Measurements from ENCODE around the gene PPP4R4. TPM values are rescaled to one million over a fixed set of nuclear protein-coding genes. Genes with fewer than 3 reads are reported as not detected.

Gene PPP4R4
- polyA plus RNA-seq, 1 donor from 2014 or later = 4.8 TPM

DNA sequence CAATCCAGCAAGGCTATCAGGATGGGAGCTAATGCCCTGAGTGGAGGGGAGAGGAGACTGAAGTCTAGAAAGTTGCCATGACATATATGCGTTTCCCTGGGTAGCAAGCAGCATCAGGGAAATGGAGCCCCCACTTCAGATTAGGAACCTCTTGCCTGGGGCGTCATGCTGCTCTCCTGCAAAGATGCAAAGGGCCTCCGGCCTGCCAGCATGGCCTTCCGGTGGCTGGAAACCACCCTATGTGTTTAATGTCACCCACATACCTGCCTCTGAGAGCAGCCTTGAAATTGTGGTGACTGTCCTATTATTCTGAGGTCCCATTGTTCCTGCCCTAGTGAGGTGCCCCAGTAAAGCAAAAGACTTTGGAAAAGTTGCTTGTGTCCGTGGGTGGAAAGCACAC, 34.7 kb upstream of the PPP4R4 start:
- H3K27ac ChIP-seq (ENCODE audit: low read length) = no peak overlapping the region
- no peak overlapping the region for H3K4me3 ChIP-seq (ENCODE audit: low read length)
- H3K9me3 ChIP-seq (ENCODE audit: low read length) = no peaks in the 10 kb centered on the region
- no peaks in the 10 kb centered on the region for H3K27me3 ChIP-seq (ENCODE audit: insufficient read depth, low read depth, low read length)
- H3K4me2 ChIP-seq (ENCODE audit: low read length) = no peak overlapping the region
- no peak for TF ChIP-seq POLR2AphosphoS5 (IDR thresholded peaks at IDR 0.05)
- TF ChIP-seq EP300 (conservative IDR thresholded peaks at IDR 0.05; ENCODE audit: poor library complexity, severe bottlenecking) = no peak
- TF ChIP-seq TAF1 (IDR thresholded peaks at IDR 0.05; ENCODE audit: low read depth) = no peak
- no peak for TF ChIP-seq MXI1 (conservative IDR thresholded peaks at IDR 0.05; ENCODE audit: poor library complexity, severe bottlenecking)
- TF ChIP-seq, protein P1, sequence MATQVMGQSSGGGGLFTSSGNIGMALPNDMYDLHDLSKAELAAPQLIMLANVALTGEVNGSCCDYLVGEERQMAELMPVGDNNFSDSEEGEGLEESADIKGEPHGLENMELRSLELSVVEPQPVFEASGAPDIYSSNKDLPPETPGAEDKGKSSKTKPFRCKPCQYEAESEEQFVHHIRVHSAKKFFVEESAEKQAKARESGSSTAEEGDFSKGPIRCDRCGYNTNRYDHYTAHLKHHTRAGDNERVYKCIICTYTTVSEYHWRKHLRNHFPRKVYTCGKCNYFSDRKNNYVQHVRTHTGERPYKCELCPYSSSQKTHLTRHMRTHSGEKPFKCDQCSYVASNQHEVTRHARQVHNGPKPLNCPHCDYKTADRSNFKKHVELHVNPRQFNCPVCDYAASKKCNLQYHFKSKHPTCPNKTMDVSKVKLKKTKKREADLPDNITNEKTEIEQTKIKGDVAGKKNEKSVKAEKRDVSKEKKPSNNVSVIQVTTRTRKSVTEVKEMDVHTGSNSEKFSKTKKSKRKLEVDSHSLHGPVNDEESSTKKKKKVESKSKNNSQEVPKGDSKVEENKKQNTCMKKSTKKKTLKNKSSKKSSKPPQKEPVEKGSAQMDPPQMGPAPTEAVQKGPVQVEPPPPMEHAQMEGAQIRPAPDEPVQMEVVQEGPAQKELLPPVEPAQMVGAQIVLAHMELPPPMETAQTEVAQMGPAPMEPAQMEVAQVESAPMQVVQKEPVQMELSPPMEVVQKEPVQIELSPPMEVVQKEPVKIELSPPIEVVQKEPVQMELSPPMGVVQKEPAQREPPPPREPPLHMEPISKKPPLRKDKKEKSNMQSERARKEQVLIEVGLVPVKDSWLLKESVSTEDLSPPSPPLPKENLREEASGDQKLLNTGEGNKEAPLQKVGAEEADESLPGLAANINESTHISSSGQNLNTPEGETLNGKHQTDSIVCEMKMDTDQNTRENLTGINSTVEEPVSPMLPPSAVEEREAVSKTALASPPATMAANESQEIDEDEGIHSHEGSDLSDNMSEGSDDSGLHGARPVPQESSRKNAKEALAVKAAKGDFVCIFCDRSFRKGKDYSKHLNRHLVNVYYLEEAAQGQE (IDR thresholded peaks at IDR 0.05; ENCODE audit: borderline replicate concordance) = no peak
- no peak for TF ChIP-seq SMC3 (conservative IDR thresholded peaks at IDR 0.05; ENCODE audit: poor library complexity)
- no peak for TF ChIP-seq EZH2 (IDR thresholded peaks at IDR 0.05; ENCODE audit: borderline replicate concordance, insufficient read depth, low read length, poor library complexity, severe bottlenecking)
- TF ChIP-seq RAD21 (conservative IDR thresholded peaks at IDR 0.05) = no peak
- TF ChIP-seq, protein P2, sequence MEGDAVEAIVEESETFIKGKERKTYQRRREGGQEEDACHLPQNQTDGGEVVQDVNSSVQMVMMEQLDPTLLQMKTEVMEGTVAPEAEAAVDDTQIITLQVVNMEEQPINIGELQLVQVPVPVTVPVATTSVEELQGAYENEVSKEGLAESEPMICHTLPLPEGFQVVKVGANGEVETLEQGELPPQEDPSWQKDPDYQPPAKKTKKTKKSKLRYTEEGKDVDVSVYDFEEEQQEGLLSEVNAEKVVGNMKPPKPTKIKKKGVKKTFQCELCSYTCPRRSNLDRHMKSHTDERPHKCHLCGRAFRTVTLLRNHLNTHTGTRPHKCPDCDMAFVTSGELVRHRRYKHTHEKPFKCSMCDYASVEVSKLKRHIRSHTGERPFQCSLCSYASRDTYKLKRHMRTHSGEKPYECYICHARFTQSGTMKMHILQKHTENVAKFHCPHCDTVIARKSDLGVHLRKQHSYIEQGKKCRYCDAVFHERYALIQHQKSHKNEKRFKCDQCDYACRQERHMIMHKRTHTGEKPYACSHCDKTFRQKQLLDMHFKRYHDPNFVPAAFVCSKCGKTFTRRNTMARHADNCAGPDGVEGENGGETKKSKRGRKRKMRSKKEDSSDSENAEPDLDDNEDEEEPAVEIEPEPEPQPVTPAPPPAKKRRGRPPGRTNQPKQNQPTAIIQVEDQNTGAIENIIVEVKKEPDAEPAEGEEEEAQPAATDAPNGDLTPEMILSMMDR (IDR thresholded peaks at IDR 0.05; ENCODE audit: poor library complexity, severe bottlenecking) = no peak
- no peak overlapping the region for H2AFZ ChIP-seq (ENCODE audit: low read depth, low read length)
- no peaks in the 10 kb centered on the region for H3K36me3 ChIP-seq (ENCODE audit: insufficient read depth, low read length)
- H3F3A ChIP-seq (ENCODE audit: insufficient read depth, low read length, poor library complexity, severe bottlenecking) = no peaks in the 10 kb centered on the region
- H4K20me1 ChIP-seq (ENCODE audit: insufficient read depth) = no peaks in the 10 kb centered on the region
- H3K9ac ChIP-seq (ENCODE audit: low read length) = no peak overlapping the region
- H3K9me2 ChIP-seq (ENCODE audit: insufficient read depth, low read length) = no peaks in the 10 kb centered on the region
- no peaks in the 10 kb centered on the region for H3K79me2 ChIP-seq (replicated peaks; ENCODE audit: insufficient read depth, low read length)

DNA sequence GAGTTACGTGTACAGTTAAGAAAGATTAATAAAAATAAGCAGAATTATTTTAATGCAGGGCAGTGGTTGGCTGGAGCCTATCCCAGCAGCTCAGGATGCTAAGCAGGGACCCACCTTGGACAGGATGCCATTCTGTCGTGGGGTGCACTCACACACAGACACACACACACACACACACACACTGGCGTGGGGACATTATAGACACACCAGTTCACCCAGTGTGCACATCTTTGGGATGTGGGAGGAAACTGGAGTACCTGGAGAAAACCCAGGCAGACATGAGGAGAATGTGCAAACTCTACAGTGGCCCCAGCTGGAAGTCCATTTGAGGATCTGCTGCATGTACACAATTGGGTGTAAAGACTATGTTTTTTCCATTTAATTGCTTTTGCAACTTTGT, 31.9 kb upstream of the PPP4R4 start:
- no peaks in the 10 kb centered on the region for H3K27me3 ChIP-seq (ENCODE audit: insufficient read depth, low read depth, low read length)
- H3K27ac ChIP-seq (ENCODE audit: low read length) = no peak overlapping the region
- H3K36me3 ChIP-seq (ENCODE audit: insufficient read depth, low read length) = no peaks in the 10 kb centered on the region
- no peaks in the 10 kb centered on the region for H3K9me2 ChIP-seq (ENCODE audit: insufficient read depth, low read length)
- no peak overlapping the region for H3K4me3 ChIP-seq (ENCODE audit: low read length)
- H3F3A ChIP-seq (ENCODE audit: insufficient read depth, low read length, poor library complexity, severe bottlenecking) = no peaks in the 10 kb centered on the region
- no peak overlapping the region for H2AFZ ChIP-seq (ENCODE audit: low read depth, low read length)
- no peaks in the 10 kb centered on the region for H3K9me3 ChIP-seq (ENCODE audit: low read length)
- no peak overlapping the region for H3K4me2 ChIP-seq (ENCODE audit: low read length)
- TF ChIP-seq SMC3 (conservative IDR thresholded peaks at IDR 0.05; ENCODE audit: poor library complexity) (no peak), TAF1 (IDR thresholded peaks at IDR 0.05; ENCODE audit: low read depth) (no peak), POLR2AphosphoS5 (IDR thresholded peaks at IDR 0.05) (no peak), EP300 (conservative IDR thresholded peaks at IDR 0.05; ENCODE audit: poor library complexity, severe bottlenecking) (no peak), EZH2 (IDR thresholded peaks at IDR 0.05; ENCODE audit: borderline replicate concordance, insufficient read depth, low read length, poor library complexity, severe bottlenecking) (no peak), RAD21 (conservative IDR thresholded peaks at IDR 0.05) (no peak), MXI1 (conservative IDR thresholded peaks at IDR 0.05; ENCODE audit: poor library complexity, severe bottlenecking) (no peak)
- TF ChIP-seq, protein P2 (IDR thresholded peaks at IDR 0.05; ENCODE audit: poor library complexity, severe bottlenecking) = no peak
- TF ChIP-seq, protein P1 (IDR thresholded peaks at IDR 0.05; ENCODE audit: borderline replicate concordance) = no peak
- no peak overlapping the region for H3K9ac ChIP-seq (ENCODE audit: low read length)
- H3K79me2 ChIP-seq (replicated peaks; ENCODE audit: insufficient read depth, low read length) = no peaks in the 10 kb centered on the region
- H4K20me1 ChIP-seq (ENCODE audit: insufficient read depth) = no peaks in the 10 kb centered on the region
